ENCODE data around the gene KRTAP23-1. TPM values are rescaled to one million over a fixed set of nuclear protein-coding genes. Genes with fewer than 3 reads are reported as not detected.
A peak's percentile ranks its signal among the peaks of the same experiment; 100 is the strongest.

Gene KRTAP23-1
- total and polyA plus RNA-seq, 2 experiments from 2014 or later = not detected

- TF ChIP-seq EZH2phosphoT487 (IDR thresholded peaks at IDR 0.05; ENCODE audit: insufficient read depth, low read depth) (no peak), EZH2 (IDR thresholded peaks at IDR 0.05; ENCODE audit: insufficient read depth, poor library complexity, severe bottlenecking) (no peak)
- in situ Hi-C loops (cut with MboI) = no loop called here
- H3K4me1 ChIP-seq (ENCODE audit: insufficient read depth) = no peaks in the 10 kb centered on the region
These were observed 1.2 kb upstream of the KRTAP23-1 start for GRCh38 chr21:30349572-30349971.

GRCh38 chr21:30345014-30345413 is 3.4 kb downstream of the KRTAP23-1 start:
- Histone ChIP-seq H2AFZ (no peak overlapping the region), H3F3A (ENCODE audit: insufficient read depth) (no peaks in the 10 kb centered on the region), H3K9me2 (ENCODE audit: insufficient read depth) (no peaks in the 10 kb centered on the region), H3K79me2 (ENCODE audit: insufficient read depth) (no peaks in the 10 kb centered on the region), H3K27me3 (replicated peaks; ENCODE audit: insufficient read depth) (no peaks in the 10 kb centered on the region), H3K4me2 (ENCODE audit: unreplicated experiment) (no peak overlapping the region), H3K4me3 (no peak overlapping the region), H3K36me3 (ENCODE audit: low read depth) (no peaks in the 10 kb centered on the region), H3K27ac (no peak overlapping the region), H4K20me1 (ENCODE audit: insufficient read depth) (no peaks in the 10 kb centered on the region), H3K9ac (no peak overlapping the region), H3K9me3 (ENCODE audit: low read depth) (no peaks in the 10 kb centered on the region), H3K4me1 (ENCODE audit: insufficient read depth) (no peaks in the 10 kb centered on the region)
- TF ChIP-seq EZH2phosphoT487 (IDR thresholded peaks at IDR 0.05; ENCODE audit: insufficient read depth, low read depth) = no peak
- in situ Hi-C loops (cut with MboI) = no loop called here
- WGBS, 2 experiments (ENCODE audit: low coverage in 1 of 2, low lambda C conversion rate in 2 of 2, missing lambda C conversion rate in 2 of 2) = 7 to 12% methylated on average over 2 of the region's 2 CpGs
- DNase-seq = no peak

More at GRCh38 chr21:30349572-30349971, 1.2 kb upstream of the KRTAP23-1 start:
- no peaks in the 10 kb centered on the region for H3K36me3 ChIP-seq (ENCODE audit: low read depth)
- H3K27ac ChIP-seq = no peak overlapping the region
- no peaks in the 10 kb centered on the region for H3F3A ChIP-seq (ENCODE audit: insufficient read depth)
- 0 to 2% methylated on average over 3 of the region's 3 CpGs for WGBS, 2 experiments (ENCODE audit: low coverage in 1 of 2, low lambda C conversion rate in 2 of 2, missing lambda C conversion rate in 2 of 2)
- no peaks in the 10 kb centered on the region for H3K9me2 ChIP-seq (ENCODE audit: insufficient read depth)
- no peak overlapping the region for H3K9ac ChIP-seq
- no peak overlapping the region for H3K4me3 ChIP-seq
- H3K4me2 ChIP-seq (ENCODE audit: unreplicated experiment) = no peak overlapping the region
- H3K9me3 ChIP-seq (ENCODE audit: low read depth) = no peaks in the 10 kb centered on the region
- no peak for DNase-seq
- no peaks in the 10 kb centered on the region for H3K27me3 ChIP-seq (replicated peaks; ENCODE audit: insufficient read depth)
- no peaks in the 10 kb centered on the region for H3K79me2 ChIP-seq (ENCODE audit: insufficient read depth)
- no peak overlapping the region for H2AFZ ChIP-seq
- no peaks in the 10 kb centered on the region for H4K20me1 ChIP-seq (ENCODE audit: insufficient read depth)

- Histone ChIP-seq H3K36me3 (ENCODE audit: low read depth) (no peaks in the 10 kb centered on the region), H3K4me1 (ENCODE audit: insufficient read depth) (no peaks in the 10 kb centered on the region), H3K4me3 (no peak overlapping the region), H3K27me3 (replicated peaks; ENCODE audit: insufficient read depth) (no peaks in the 10 kb centered on the region), H4K20me1 (ENCODE audit: insufficient read depth) (no peaks in the 10 kb centered on the region), H2AFZ (no peak overlapping the region), H3F3A (ENCODE audit: insufficient read depth) (no peaks in the 10 kb centered on the region), H3K9ac (no peak overlapping the region), H3K4me2 (ENCODE audit: unreplicated experiment) (no peak overlapping the region), H3K79me2 (ENCODE audit: insufficient read depth) (no peaks in the 10 kb centered on the region), H3K9me2 (ENCODE audit: insufficient read depth) (no peaks in the 10 kb centered on the region), H3K27ac (no peak overlapping the region), H3K9me3 (ENCODE audit: low read depth) (no peaks in the 10 kb centered on the region)
- DNase-seq = peak; percentile 51
- in situ Hi-C loops (cut with MboI) = no loop called here
- 62 to 73% methylated on average over 2 of the region's 2 CpGs for WGBS, 2 experiments (ENCODE audit: low coverage in 1 of 2, low lambda C conversion rate in 2 of 2, missing lambda C conversion rate in 2 of 2)
- TF ChIP-seq EZH2 (IDR thresholded peaks at IDR 0.05; ENCODE audit: insufficient read depth, poor library complexity, severe bottlenecking) (no peak), EZH2phosphoT487 (IDR thresholded peaks at IDR 0.05; ENCODE audit: insufficient read depth, low read depth) (no peak)
These were observed 7.5 kb downstream of the KRTAP23-1 start for GRCh38 chr21:30340714-30341573.

GRCh38 chr21:30338717-30339116 is 9.7 kb downstream of the KRTAP23-1 start:
- TF ChIP-seq EZH2phosphoT487 (IDR thresholded peaks at IDR 0.05; ENCODE audit: insufficient read depth, low read depth) = no peak
- no peak for TF ChIP-seq EZH2 (IDR thresholded peaks at IDR 0.05; ENCODE audit: insufficient read depth, poor library complexity, severe bottlenecking)
- Histone ChIP-seq H3K9me2 (ENCODE audit: insufficient read depth) (no peaks in the 10 kb centered on the region), H3K36me3 (ENCODE audit: low read depth) (no peaks in the 10 kb centered on the region), H3K27ac (no peak overlapping the region), H2AFZ (no peak overlapping the region), H3K4me2 (ENCODE audit: unreplicated experiment) (no peak overlapping the region), H3F3A (ENCODE audit: insufficient read depth) (no peaks in the 10 kb centered on the region), H3K27me3 (replicated peaks; ENCODE audit: insufficient read depth) (no peaks in the 10 kb centered on the region), H3K79me2 (ENCODE audit: insufficient read depth) (no peaks in the 10 kb centered on the region), H3K9me3 (ENCODE audit: low read depth) (no peaks in the 10 kb centered on the region), H3K4me1 (ENCODE audit: insufficient read depth) (no peaks in the 10 kb centered on the region), H4K20me1 (ENCODE audit: insufficient read depth) (no peaks in the 10 kb centered on the region), H3K4me3 (no peak overlapping the region), H3K9ac (no peak overlapping the region)
- in situ Hi-C loops (cut with MboI) = no loop called here
- no peak for DNase-seq
- WGBS, 2 experiments (ENCODE audit: low coverage in 1 of 2, low lambda C conversion rate in 2 of 2, missing lambda C conversion rate in 2 of 2) = 73 to 75% methylated on average over 4 of the region's 4 CpGs
